Karpas-422 (cell line): ENCODE data around the gene LRRC51. TPM values are rescaled to one million over a fixed set of nuclear protein-coding genes. Genes with fewer than 3 reads are reported as not detected.

Source experiments
- DNase-seq: peaks from one replicate; pipeline ENCODE4 v3.0.0-alpha.2; 2015
- H2AFZ ChIP-seq: fragments of 200-600 bp; sonication (generic); 2 replicates; pipeline ENCODE4 v1.6.1; 2014; ENCODE audit warnings: antibody characterized with exemption, low read length, mixed read lengths
- H3K27ac ChIP-seq: fragments of 200-600 bp; sonication (generic); 2 replicates; pipeline ENCODE4 v1.5.1; 2014; ENCODE audit warnings: mild to moderate bottlenecking, low read length, moderate library complexity
- H3K27me3 ChIP-seq: fragments of 200-600 bp; sonication (generic); 2 replicates; pipeline ENCODE4 v1.6.1; 2014; ENCODE audit warnings: low read length, mixed read lengths
- H3K36me3 ChIP-seq: fragments of 200-600 bp; sonication (generic); 2 replicates; pipeline ENCODE4 v1.6.1; 2014; ENCODE audit warnings: low read length, mixed read lengths; ENCODE audit not compliant: insufficient read depth
- H3K4me1 ChIP-seq: fragments of 200-600 bp; sonication (generic); 2 replicates; pipeline ENCODE4 v1.6.1; 2014; ENCODE audit warnings: mild to moderate bottlenecking, low read length, mixed read lengths
- H3K4me2 ChIP-seq: fragments of 200-600 bp; sonication (generic); 2 replicates; pipeline ENCODE4 v1.6.1; 2014; ENCODE audit warnings: low read length, low read depth, mild to moderate bottlenecking; ENCODE audit not compliant: poor library complexity, severe bottlenecking
- H3K4me3 ChIP-seq: fragments of 200-600 bp; sonication (generic); 2 replicates; pipeline ENCODE4 v1.5.1; 2014; ENCODE audit warnings: mild to moderate bottlenecking, antibody characterized with exemption, low read length, mixed read lengths
- H3K79me2 ChIP-seq: fragments of 200-600 bp; sonication (generic); 2 replicates; pipeline ENCODE4 v1.6.1; 2014; ENCODE audit warnings: mild to moderate bottlenecking, low read length, mixed read lengths
- H3K9ac ChIP-seq: fragments of 200-600 bp; sonication (generic); 2 replicates; pipeline ENCODE4 v1.6.0; 2014; ENCODE audit warnings: low read length
- H3K9me2 ChIP-seq: fragments of 200-600 bp; sonication (generic), shearing (Covaris generic); replicated peaks from 2 replicates; pipeline ENCODE4 v1.6.0; 2014; ENCODE audit warnings: mild to moderate bottlenecking, low read length, moderate library complexity; ENCODE audit not compliant: insufficient read depth
- H3K9me3 ChIP-seq: fragments of 300-700, 200-600 bp; sonication (generic); 2 replicates; pipeline ENCODE4 v1.6.1; 2014; ENCODE audit warnings: low read length, mixed read lengths
- H4K20me1 ChIP-seq: fragments of 200-600 bp; sonication (generic); 2 replicates; pipeline ENCODE4 v1.6.1; 2014; ENCODE audit warnings: mild to moderate bottlenecking, antibody characterized with exemption, low read length, low read depth; ENCODE audit not compliant: insufficient read depth
- total RNA-seq: library from RNA; depleted of rRNA; stranded (reverse); fragments of >200 nt; shearing (Covaris generic); gene quantifications from 2 replicates; pipeline ENCODE4 v1.2.3, GENCODE V29; 2014; ENCODE audit warnings: low replicate concordance

The LRRC51 gene
- total RNA-seq, 1 experiment from 2014 or later = 2.3 TPM

- peaks cover 35% of the 10 kb centered on the region for H3K79me2 ChIP-seq
- H3K4me2 ChIP-seq = no peak overlapping the region
- no peak overlapping the region for H3K9ac ChIP-seq
- no peak overlapping the region for H2AFZ ChIP-seq
- H3K4me1 ChIP-seq = peaks cover 17% of the 10 kb centered on the region
- H3K4me3 ChIP-seq = no peak overlapping the region
- H4K20me1 ChIP-seq = 0 out of 2 replicates have a peak, but pooled peaks cover under 1% of the 10 kb centered on the region
- no peaks in the 10 kb centered on the region for H3K9me2 ChIP-seq
- no peaks in the 10 kb centered on the region for H3K36me3 ChIP-seq
- H3K27me3 ChIP-seq = no peaks in the 10 kb centered on the region
- no peaks in the 10 kb centered on the region for H3K9me3 ChIP-seq
- DNase-seq = no peak
- no peak overlapping the region for H3K27ac ChIP-seq
Observed at GRCh38 chr11:72066855-72067254, 13.8 kb upstream of the LRRC51 start.

DNA sequence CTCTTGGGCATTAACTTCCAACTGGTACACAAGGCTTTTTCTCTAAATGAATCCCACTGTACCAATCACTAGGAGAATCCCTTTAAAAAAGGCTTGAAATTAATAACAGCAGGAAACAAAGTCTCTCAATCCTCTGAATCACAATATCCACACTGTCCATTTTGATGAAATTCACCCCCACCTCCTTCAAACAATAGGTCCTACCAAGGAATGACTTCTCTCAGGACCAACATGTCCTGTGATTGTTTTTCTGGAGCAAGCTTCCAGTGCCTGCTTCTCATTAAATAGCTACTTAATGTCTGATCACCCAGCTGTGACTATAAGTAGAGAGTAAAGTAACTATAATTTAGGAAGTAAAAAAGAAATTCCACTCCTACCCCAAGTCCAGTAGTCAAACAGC, 13.4 kb upstream of the LRRC51 start:
- no peaks in the 10 kb centered on the region for H3K36me3 ChIP-seq
- no peak overlapping the region for H3K27ac ChIP-seq
- DNase-seq = no peak
- H2AFZ ChIP-seq = no peak overlapping the region
- H3K4me1 ChIP-seq = peaks cover 19% of the 10 kb centered on the region
- H3K27me3 ChIP-seq = no peaks in the 10 kb centered on the region
- H3K4me2 ChIP-seq = no peak overlapping the region
- 0 out of 2 replicates have a peak, but pooled peaks cover 5% of the 10 kb centered on the region for H4K20me1 ChIP-seq
- H3K79me2 ChIP-seq = peaks cover 39% of the 10 kb centered on the region
- H3K9ac ChIP-seq = no peak overlapping the region
- no peaks in the 10 kb centered on the region for H3K9me2 ChIP-seq
- no peak overlapping the region for H3K4me3 ChIP-seq
- no peaks in the 10 kb centered on the region for H3K9me3 ChIP-seq

DNA sequence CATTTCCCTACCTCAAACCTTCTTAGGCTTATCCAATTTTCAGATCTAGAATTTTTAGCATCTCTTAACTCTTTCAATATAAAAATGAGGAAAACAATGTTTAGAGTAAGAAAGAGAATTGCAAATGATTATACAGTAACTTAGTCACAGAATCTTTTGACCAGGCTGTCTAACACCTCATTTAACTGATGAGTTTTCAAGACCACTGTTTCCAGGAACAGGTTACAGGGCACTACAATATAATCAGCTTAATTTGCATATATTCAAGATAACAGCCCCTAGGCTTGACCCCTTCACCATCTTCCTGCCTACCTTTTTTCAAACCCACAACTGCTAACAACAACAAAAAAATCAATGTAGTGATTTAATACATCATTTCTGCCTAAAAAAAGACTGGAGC, 13.0 kb upstream of the LRRC51 start:
- Histone ChIP-seq H3K79me2 (peaks cover 43% of the 10 kb centered on the region), H3K36me3 (no peaks in the 10 kb centered on the region), H3K9ac (no peak overlapping the region), H3K9me2 (no peaks in the 10 kb centered on the region), H3K4me1 (peaks cover 20% of the 10 kb centered on the region), H3K4me3 (no peak overlapping the region), H3K4me2 (no peak overlapping the region), H4K20me1 (0 out of 2 replicates have a peak, but pooled peaks cover 8% of the 10 kb centered on the region), H3K27ac (no peak overlapping the region), H3K27me3 (no peaks in the 10 kb centered on the region), H3K9me3 (no peaks in the 10 kb centered on the region), H2AFZ (no peak overlapping the region)
- no peak for DNase-seq

GRCh38 chr11:72069200-72069599, 11.4 kb upstream of the LRRC51 start:
- no peak for DNase-seq
- Histone ChIP-seq H3K9me3 (no peaks in the 10 kb centered on the region), H3K9me2 (no peaks in the 10 kb centered on the region), H3K4me2 (no peak overlapping the region), H3K4me3 (no peak overlapping the region), H2AFZ (no peak overlapping the region), H3K79me2 (peaks cover 52% of the 10 kb centered on the region), H3K9ac (no peak overlapping the region), H4K20me1 (peaks cover 13% of the 10 kb centered on the region; the same call in 1 of the 2 replicates), H3K36me3 (no peaks in the 10 kb centered on the region), H3K27ac (no peak overlapping the region), H3K4me1 (peaks cover 20% of the 10 kb centered on the region), H3K27me3 (no peaks in the 10 kb centered on the region)

DNA sequence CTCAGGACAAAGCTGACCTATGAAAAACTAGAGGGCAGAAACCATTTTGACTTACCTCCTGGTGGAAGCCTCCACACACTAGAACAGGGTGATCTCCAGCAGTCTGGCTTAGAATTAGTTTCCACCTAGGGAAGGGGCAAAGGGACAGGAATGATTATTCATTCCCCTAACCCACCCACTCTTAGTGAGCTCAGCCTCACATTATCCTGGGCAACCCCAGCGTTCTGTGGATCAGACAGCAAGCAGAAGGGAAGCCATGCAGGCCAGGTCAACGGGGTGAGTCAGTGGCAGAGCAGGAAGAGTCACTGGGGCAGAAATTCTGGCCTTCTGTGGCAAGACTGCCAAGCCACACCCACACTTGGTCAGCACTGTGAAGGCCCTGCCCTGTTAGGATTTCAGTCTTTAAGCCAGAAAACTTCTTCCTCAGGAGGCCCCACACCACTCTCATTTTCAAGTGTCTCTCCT, 10.8 kb upstream of the LRRC51 start:
- Histone ChIP-seq H3K27me3 (no peaks in the 10 kb centered on the region), H3K4me3 (no peak overlapping the region), H2AFZ (no peak overlapping the region), H3K4me1 (peaks cover 20% of the 10 kb centered on the region), H3K9me2 (no peaks in the 10 kb centered on the region), H3K4me2 (no peak overlapping the region), H3K36me3 (no peaks in the 10 kb centered on the region), H3K9ac (no peak overlapping the region), H3K79me2 (peaks cover 56% of the 10 kb centered on the region), H3K9me3 (no peaks in the 10 kb centered on the region), H4K20me1 (peaks cover 13% of the 10 kb centered on the region; the same call in 1 of the 2 replicates), H3K27ac (no peak overlapping the region)
- DNase-seq = no peak

DNA sequence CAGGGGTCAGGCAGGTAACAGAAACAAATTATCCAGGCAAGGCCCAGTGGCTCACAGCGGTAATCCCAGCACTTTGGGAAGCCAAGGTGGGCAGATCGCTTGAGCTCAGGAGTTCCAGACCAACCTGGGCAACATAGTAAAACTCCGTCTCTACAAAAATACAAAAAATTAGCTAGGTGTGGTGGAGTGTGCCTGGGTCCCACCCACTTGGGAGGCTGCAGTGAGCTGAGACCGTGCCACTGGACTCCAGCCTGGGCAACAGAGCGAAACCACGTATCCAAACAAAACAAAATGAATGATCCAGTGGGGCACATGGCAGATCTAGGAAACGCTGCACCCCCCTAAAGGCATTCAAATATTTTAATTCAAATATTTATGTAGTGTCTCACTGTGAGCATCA, 10.2 kb upstream of the LRRC51 start:
- no peaks in the 10 kb centered on the region for H3K9me2 ChIP-seq
- no peaks in the 10 kb centered on the region for H3K9me3 ChIP-seq
- H4K20me1 ChIP-seq = peaks cover 18% of the 10 kb centered on the region
- no peak overlapping the region for H3K4me3 ChIP-seq
- peaks cover 60% of the 10 kb centered on the region for H3K79me2 ChIP-seq
- DNase-seq = no peak
- H3K27ac ChIP-seq = no peak overlapping the region
- no peaks in the 10 kb centered on the region for H3K36me3 ChIP-seq
- no peaks in the 10 kb centered on the region for H3K27me3 ChIP-seq
- H2AFZ ChIP-seq = no peak overlapping the region
- peaks cover 24% of the 10 kb centered on the region for H3K4me1 ChIP-seq
- no peak overlapping the region for H3K4me2 ChIP-seq
- H3K9ac ChIP-seq = no peak overlapping the region

- peaks cover 24% of the 10 kb centered on the region for H3K4me1 ChIP-seq
- H3K9me2 ChIP-seq = no peaks in the 10 kb centered on the region
- no peak overlapping the region for H2AFZ ChIP-seq
- peaks cover 23% of the 10 kb centered on the region for H4K20me1 ChIP-seq
- no peak overlapping the region for H3K4me3 ChIP-seq
- no peak for DNase-seq
- no peak overlapping the region for H3K4me2 ChIP-seq
- H3K36me3 ChIP-seq = no peaks in the 10 kb centered on the region
- H3K9me3 ChIP-seq = no peaks in the 10 kb centered on the region
- H3K79me2 ChIP-seq = peaks cover 64% of the 10 kb centered on the region
- H3K27ac ChIP-seq = no peak overlapping the region
- no peaks in the 10 kb centered on the region for H3K27me3 ChIP-seq
- no peak overlapping the region for H3K9ac ChIP-seq
Observed at GRCh38 chr11:72072348-72072747, 8.3 kb upstream of the LRRC51 start.

- no peaks in the 10 kb centered on the region for H3K9me3 ChIP-seq
- DNase-seq = peak; percentile 58
- no peak overlapping the region for H3K4me2 ChIP-seq
- H3K9me2 ChIP-seq = no peaks in the 10 kb centered on the region
- H3K36me3 ChIP-seq = no peaks in the 10 kb centered on the region
- H3K27me3 ChIP-seq = no peaks in the 10 kb centered on the region
- no peak overlapping the region for H3K4me3 ChIP-seq
- H4K20me1 ChIP-seq = peaks cover 30% of the 10 kb centered on the region
- H3K79me2 ChIP-seq = peaks cover 79% of the 10 kb centered on the region
- no peak overlapping the region for H2AFZ ChIP-seq
- H3K27ac ChIP-seq = no peak overlapping the region
- H3K4me1 ChIP-seq = peaks cover 34% of the 10 kb centered on the region
- no peak overlapping the region for H3K9ac ChIP-seq
Observed at GRCh38 chr11:72075109-72075508, 5.5 kb upstream of the LRRC51 start.

GRCh38 chr11:72075756-72076155, 4.9 kb upstream of the LRRC51 start:
- Histone ChIP-seq H3K9ac (no peak overlapping the region), H2AFZ (no peak overlapping the region), H3K4me1 (peaks cover 30% of the 10 kb centered on the region), H3K9me3 (no peaks in the 10 kb centered on the region), H3K27me3 (no peaks in the 10 kb centered on the region), H3K36me3 (no peaks in the 10 kb centered on the region), H4K20me1 (peaks cover 30% of the 10 kb centered on the region), H3K27ac (no peak overlapping the region), H3K79me2 (peaks cover 73% of the 10 kb centered on the region), H3K4me3 (no peak overlapping the region), H3K9me2 (no peaks in the 10 kb centered on the region), H3K4me2 (no peak overlapping the region)
- no peak for DNase-seq
